ENCODE results near the gene TENT5D.
"Not testable (repeated sequence)": the region's sequence is repeated elsewhere in the genome, so short reads cannot be mapped to it uniquely, and the experiment has no call there.

The TENT5D gene

GRCh38 chrX:80423744-80424143 is 3.5 kb downstream of the TENT5D start:
- Histone ChIP-seq H3K27me3 (ENCODE audit: insufficient read depth, poor library complexity, severe bottlenecking) (no peaks in the 10 kb centered on the region), H3K27ac (ENCODE audit: poor library complexity, severe bottlenecking) (no peak overlapping the region), H3K9me3 (ENCODE audit: severe bottlenecking) (no peaks in the 10 kb centered on the region), H3K4me3 (ENCODE audit: severe bottlenecking) (no peak overlapping the region), H3K4me1 (ENCODE audit: insufficient read depth, poor library complexity, severe bottlenecking) (no peaks in the 10 kb centered on the region), H3K36me3 (ENCODE audit: low read depth) (no peaks in the 10 kb centered on the region)
- ATAC-seq (ENCODE audit: low read depth), result no peak
- no peak for DNase-seq (ENCODE audit: low spot score)
- no peak for TF ChIP-seq CTCF (IDR thresholded peaks at IDR 0.05; ENCODE audit: poor library complexity, severe bottlenecking)

GRCh38 chrX:80430826-80431504 is 10.7 kb downstream of the TENT5D start:
- TF ChIP-seq CTCF (IDR thresholded peaks at IDR 0.05; ENCODE audit: poor library complexity, severe bottlenecking), result no peak
- H3K9me3 ChIP-seq (ENCODE audit: severe bottlenecking), result no peaks in the 10 kb centered on the region
- H3K36me3 ChIP-seq (ENCODE audit: low read depth), result no peaks in the 10 kb centered on the region
- no peak for ATAC-seq (ENCODE audit: low read depth)
- H3K4me1 ChIP-seq (ENCODE audit: insufficient read depth, poor library complexity, severe bottlenecking), result no peaks in the 10 kb centered on the region
- no peak overlapping the region for H3K4me3 ChIP-seq (ENCODE audit: severe bottlenecking)
- H3K27me3 ChIP-seq (ENCODE audit: insufficient read depth, poor library complexity, severe bottlenecking), result no peaks in the 10 kb centered on the region
- no peak overlapping the region for H3K27ac ChIP-seq (ENCODE audit: poor library complexity, severe bottlenecking)
- no peak for DNase-seq (ENCODE audit: low spot score)

- H3K9me3 ChIP-seq (ENCODE audit: severe bottlenecking), result no peaks in the 10 kb centered on the region
- no peaks in the 10 kb centered on the region for H3K36me3 ChIP-seq (ENCODE audit: low read depth)
- no peak overlapping the region for H3K4me3 ChIP-seq (ENCODE audit: severe bottlenecking)
- no peak for TF ChIP-seq CTCF (IDR thresholded peaks at IDR 0.05; ENCODE audit: poor library complexity, severe bottlenecking)
- ATAC-seq (ENCODE audit: low read depth) (no peak), DNase-seq (ENCODE audit: low spot score) (no peak)
- no peaks in the 10 kb centered on the region for H3K4me1 ChIP-seq (ENCODE audit: insufficient read depth, poor library complexity, severe bottlenecking)
- H3K27me3 ChIP-seq (ENCODE audit: insufficient read depth, poor library complexity, severe bottlenecking), result no peaks in the 10 kb centered on the region
- no peak overlapping the region for H3K27ac ChIP-seq (ENCODE audit: poor library complexity, severe bottlenecking)
Measured at GRCh38 chrX:80431505-80431832, 11.2 kb downstream of the TENT5D start.

- H3K27ac ChIP-seq (ENCODE audit: poor library complexity, severe bottlenecking), result no peak overlapping the region
- no peak for DNase-seq (ENCODE audit: low spot score)
- TF ChIP-seq CTCF (IDR thresholded peaks at IDR 0.05; ENCODE audit: poor library complexity, severe bottlenecking), result no peak
Measured at GRCh38 chrX:80432441-80432840, 12.2 kb downstream of the TENT5D start.

GRCh38 chrX:80432863-80433262 is 12.6 kb downstream of the TENT5D start:
- Histone ChIP-seq H3K27me3 (ENCODE audit: insufficient read depth, poor library complexity, severe bottlenecking) (no peaks in the 10 kb centered on the region), H3K9me3 (ENCODE audit: severe bottlenecking) (no peaks in the 10 kb centered on the region), H3K4me1 (ENCODE audit: insufficient read depth, poor library complexity, severe bottlenecking) (no peaks in the 10 kb centered on the region), H3K27ac (ENCODE audit: poor library complexity, severe bottlenecking) (no peak overlapping the region), H3K4me3 (ENCODE audit: severe bottlenecking) (no peak overlapping the region), H3K36me3 (ENCODE audit: low read depth) (no peaks in the 10 kb centered on the region)
- no peak for TF ChIP-seq CTCF (IDR thresholded peaks at IDR 0.05; ENCODE audit: poor library complexity, severe bottlenecking)
- no peak for ATAC-seq (ENCODE audit: low read depth)
- no peak for DNase-seq (ENCODE audit: low spot score)

More at GRCh38 chrX:80432441-80432840, 12.2 kb downstream of the TENT5D start:
- Histone ChIP-seq H3K4me1 (ENCODE audit: insufficient read depth, poor library complexity, severe bottlenecking) (no peaks in the 10 kb centered on the region), H3K27me3 (ENCODE audit: insufficient read depth, poor library complexity, severe bottlenecking) (no peaks in the 10 kb centered on the region), H3K36me3 (ENCODE audit: low read depth) (no peaks in the 10 kb centered on the region), H3K4me3 (ENCODE audit: severe bottlenecking) (no peak overlapping the region), H3K9me3 (ENCODE audit: severe bottlenecking) (no peaks in the 10 kb centered on the region)
- no peak for ATAC-seq (ENCODE audit: low read depth)

- not testable (repeated sequence) for DNase-seq (ENCODE audit: low spot score); H3K27ac ChIP-seq (ENCODE audit: poor library complexity, severe bottlenecking); H3K27me3 ChIP-seq (ENCODE audit: insufficient read depth, poor library complexity, severe bottlenecking); H3K4me1 ChIP-seq (ENCODE audit: insufficient read depth, poor library complexity, severe bottlenecking); H3K36me3 ChIP-seq (ENCODE audit: low read depth); H3K9me3 ChIP-seq (ENCODE audit: severe bottlenecking); ATAC-seq (ENCODE audit: low read depth); H3K4me3 ChIP-seq (ENCODE audit: severe bottlenecking)
Measured at GRCh38 chrX:80468166-80468565, 47.9 kb downstream of the TENT5D start.

All from RWPE2 (cell line).